ENCODE data around the gene VPS39.

- TF ChIP-seq CTCF (IDR thresholded peaks at IDR 0.05) (no peak), POLR2A (IDR thresholded peaks at IDR 0.05) (no peak), EP300 (IDR thresholded peaks at IDR 0.05; ENCODE audit: low read depth) (no peak)
Observed at GRCh38 chr15:42163291-42163690, 44.8 kb downstream of the VPS39 start.
